H9 (cell line): ENCODE data around the gene SOX13. TPM values are rescaled to one million over a fixed set of nuclear protein-coding genes. Genes with fewer than 3 reads are reported as not detected.

Experiments
- DNase-seq: peaks from one replicate; pipeline ENCODE4 v3.0.0-alpha.2; 2017
- H2AFZ ChIP-seq: one replicate; pipeline ENCODE4 v1.6.1; 2013; ENCODE audit warnings: mild to moderate bottlenecking, low read length, control low read depth, moderate library complexity
- H2AK5ac ChIP-seq: 2 replicates; pipeline ENCODE4 v1.6.1; 2013; ENCODE audit warnings: low read length, control low read depth, mixed read lengths; ENCODE audit not compliant: insufficient read length
- H2BK120ac ChIP-seq: one replicate; pipeline ENCODE4 v1.6.1; 2013; ENCODE audit warnings: low read depth, mild to moderate bottlenecking, low read length, control low read depth, inconsistent platforms; ENCODE audit not compliant: poor library complexity, severe bottlenecking
- H2BK12ac ChIP-seq: 2 replicates; pipeline ENCODE4 v1.6.1; 2013; ENCODE audit warnings: low read length, control low read depth, mixed read lengths, low read depth; ENCODE audit not compliant: insufficient read length
- H2BK15ac ChIP-seq: 2 replicates; pipeline ENCODE4 v1.6.1; 2013; ENCODE audit warnings: low read depth, low read length, control low read depth
- H2BK20ac ChIP-seq: one replicate; pipeline ENCODE4 v1.6.1; 2013; ENCODE audit warnings: low read depth, mild to moderate bottlenecking, low read length, control low read depth, inconsistent platforms; ENCODE audit not compliant: poor library complexity, severe bottlenecking
- H2BK5ac ChIP-seq: 2 replicates; pipeline ENCODE4 v1.6.1; 2013; ENCODE audit warnings: low read length, control low read depth, mixed read lengths; ENCODE audit not compliant: insufficient read length
- H3K14ac ChIP-seq: 2 replicates; pipeline ENCODE4 v1.6.1; 2013; ENCODE audit warnings: low read length, control low read depth; ENCODE audit not compliant: insufficient read depth
- H3K18ac ChIP-seq: 2 replicates; pipeline ENCODE4 v1.6.1; 2013; ENCODE audit warnings: low read depth, mild to moderate bottlenecking, mixed read lengths, low read length, control low read depth; ENCODE audit not compliant: insufficient read length
- H3K23ac ChIP-seq: 2 replicates; pipeline ENCODE4 v1.6.1; 2013; ENCODE audit warnings: low read length, control low read depth, mixed read lengths, low read depth; ENCODE audit not compliant: insufficient read length
- H3K23me2 ChIP-seq: 2 replicates; pipeline ENCODE4 v1.6.1; 2013; ENCODE audit warnings: low read depth, mild to moderate bottlenecking, mixed read lengths, low read length, control low read depth; ENCODE audit not compliant: insufficient read length, poor library complexity, severe bottlenecking
- H3K27ac ChIP-seq: 2 replicates; pipeline ENCODE4 v1.5.1; 2013; ENCODE audit warnings: low read length, control low read depth, mixed read lengths, low read depth; ENCODE audit not compliant: insufficient read length
- H3K27me3 ChIP-seq: 2 replicates; pipeline ENCODE4 v1.6.1; 2013; ENCODE audit warnings: low read length, control low read depth, inconsistent platforms; ENCODE audit not compliant: insufficient read depth
- H3K4ac ChIP-seq: 2 replicates; pipeline ENCODE4 v1.6.1; 2013; ENCODE audit warnings: low read depth, mild to moderate bottlenecking, control low read depth, inconsistent platforms, low read length, moderate library complexity
- H3K4me1 ChIP-seq: 2 replicates; pipeline ENCODE4 v1.6.1; 2013; ENCODE audit warnings: low read length, control low read depth, inconsistent platforms; ENCODE audit not compliant: insufficient read depth
- H3K4me2 ChIP-seq: 2 replicates; pipeline ENCODE4 v1.6.1; 2013; ENCODE audit warnings: low read length, control low read depth, mixed read lengths; ENCODE audit not compliant: insufficient read length, insufficient read depth
- H3K56ac ChIP-seq: 2 replicates; pipeline ENCODE4 v1.6.1; 2013; ENCODE audit warnings: low read depth, mild to moderate bottlenecking, mixed read lengths, low read length, control low read depth; ENCODE audit not compliant: insufficient read length
- H3K79me1 ChIP-seq: 2 replicates; pipeline ENCODE4 v1.6.1; 2013; ENCODE audit warnings: low read depth, mild to moderate bottlenecking, moderate library complexity, low read length, control low read depth, inconsistent platforms; ENCODE audit not compliant: insufficient read depth, poor library complexity, severe bottlenecking
- H3K79me2 ChIP-seq: 2 replicates; pipeline ENCODE4 v1.6.1; 2013; ENCODE audit warnings: low read length, control low read depth, inconsistent platforms; ENCODE audit not compliant: insufficient read depth
- H3K9ac ChIP-seq: 2 replicates; pipeline ENCODE4 v1.6.1; 2013; ENCODE audit warnings: low read length, control low read depth, mixed read lengths; ENCODE audit not compliant: insufficient read length; ENCODE audit errors: extremely low read depth
- H3K9me3 ChIP-seq: one replicate; pipeline ENCODE4 v1.6.1; 2013; ENCODE audit warnings: low read depth, low read length, inconsistent platforms; ENCODE audit not compliant: control insufficient read depth
- H3T11ph ChIP-seq: one replicate; pipeline ENCODE4 v1.6.1; 2013; ENCODE audit warnings: mild to moderate bottlenecking, low read length, control low read depth, inconsistent platforms
- H4K20me1 ChIP-seq: one replicate; pipeline ENCODE4 v1.6.1; 2013; ENCODE audit not compliant: control insufficient read depth, insufficient read length, insufficient read depth
- H4K5ac ChIP-seq: 2 replicates; pipeline ENCODE4 v1.6.1; 2013; ENCODE audit warnings: low read depth, mild to moderate bottlenecking, mixed read lengths, low read length, control low read depth; ENCODE audit not compliant: insufficient read length
- H4K8ac ChIP-seq: replicated peaks from 2 replicates; pipeline ENCODE4 v1.6.1; 2013; ENCODE audit warnings: low read length, control low read depth, mixed read lengths, low read depth; ENCODE audit not compliant: insufficient read length
- H4K91ac ChIP-seq: 2 replicates; pipeline ENCODE4 v1.6.1; 2013; ENCODE audit warnings: low read depth, mild to moderate bottlenecking, moderate library complexity, mixed read lengths, low read length, control low read depth; ENCODE audit not compliant: insufficient read length
- H3K27ac Mint-ChIP-seq, 3 experiments: 2 replicates in 2 of 3; 3 replicates in 1 of 3; pipeline ENCODE4 v1.8.0; 2020 to 2021; ENCODE audit warnings: mixed read lengths in 3 of 3, mild to moderate bottlenecking in 1 of 3, moderate library complexity in 1 of 3
- H3K27me3 Mint-ChIP-seq: 2 replicates; pipeline ENCODE4 v1.8.0; 2021; ENCODE audit warnings: low read depth, mild to moderate bottlenecking, moderate library complexity, mixed read lengths
- H3K36me3 Mint-ChIP-seq, 3 experiments: 2 replicates in 2 of 3; 3 replicates in 1 of 3; pipeline ENCODE4 v1.8.0; 2020 to 2021; ENCODE audit warnings: low read depth in 3 of 3, mixed read lengths in 3 of 3; ENCODE audit not compliant: insufficient read depth in 1 of 3
- H3K4me1 Mint-ChIP-seq, 2 experiments: 2 replicates each; pipeline ENCODE4 v1.8.0; 2020; ENCODE audit warnings: mixed read lengths in 2 of 2
- H3K4me3 Mint-ChIP-seq, 2 experiments: 2 replicates in 1 of 2; 3 replicates in 1 of 2; pipeline ENCODE4 v1.8.0; 2020 to 2021; ENCODE audit warnings: mild to moderate bottlenecking in 2 of 2, mixed read lengths in 2 of 2, moderate library complexity in 1 of 2
- H3K9me3 Mint-ChIP-seq, 2 experiments: 2 replicates in 1 of 2; 3 replicates in 1 of 2; pipeline ENCODE4 v1.8.0; 2020; ENCODE audit warnings: mild to moderate bottlenecking in 2 of 2, mixed read lengths in 2 of 2, moderate library complexity in 1 of 2
- whole genome bisulfite sequencing: extraction: QIAGEN DNeasy Blood & Tissue Kit; methylation state at CpG from one replicate; pipeline ENCODE4 v1.1.7; 2013; ENCODE audit warnings: missing lambda C conversion rate, low lambda C conversion rate, mixed read lengths; ENCODE audit not compliant: insufficient read length; ENCODE audit errors: extremely low coverage; 5-methylcytosine and 5-hydroxymethylcytosine counted together
- total RNA-seq: library from RNA; stranded (reverse); gene quantifications from 2 replicates; pipeline ENCODE4 v1.2.1, GENCODE V29; 2021
- TF ChIP-seq, protein P1 (sequence below): fragments of 200-600 bp; sonication (generic); conservative IDR thresholded peaks from 3 replicates; pipeline ENCODE4 v1.8.0; 2021; ENCODE audit warnings: antibody characterized with exemption, mild to moderate bottlenecking

Gene SOX13
- total RNA-seq, 1 experiment from 2014 or later = 120 TPM

DNA sequence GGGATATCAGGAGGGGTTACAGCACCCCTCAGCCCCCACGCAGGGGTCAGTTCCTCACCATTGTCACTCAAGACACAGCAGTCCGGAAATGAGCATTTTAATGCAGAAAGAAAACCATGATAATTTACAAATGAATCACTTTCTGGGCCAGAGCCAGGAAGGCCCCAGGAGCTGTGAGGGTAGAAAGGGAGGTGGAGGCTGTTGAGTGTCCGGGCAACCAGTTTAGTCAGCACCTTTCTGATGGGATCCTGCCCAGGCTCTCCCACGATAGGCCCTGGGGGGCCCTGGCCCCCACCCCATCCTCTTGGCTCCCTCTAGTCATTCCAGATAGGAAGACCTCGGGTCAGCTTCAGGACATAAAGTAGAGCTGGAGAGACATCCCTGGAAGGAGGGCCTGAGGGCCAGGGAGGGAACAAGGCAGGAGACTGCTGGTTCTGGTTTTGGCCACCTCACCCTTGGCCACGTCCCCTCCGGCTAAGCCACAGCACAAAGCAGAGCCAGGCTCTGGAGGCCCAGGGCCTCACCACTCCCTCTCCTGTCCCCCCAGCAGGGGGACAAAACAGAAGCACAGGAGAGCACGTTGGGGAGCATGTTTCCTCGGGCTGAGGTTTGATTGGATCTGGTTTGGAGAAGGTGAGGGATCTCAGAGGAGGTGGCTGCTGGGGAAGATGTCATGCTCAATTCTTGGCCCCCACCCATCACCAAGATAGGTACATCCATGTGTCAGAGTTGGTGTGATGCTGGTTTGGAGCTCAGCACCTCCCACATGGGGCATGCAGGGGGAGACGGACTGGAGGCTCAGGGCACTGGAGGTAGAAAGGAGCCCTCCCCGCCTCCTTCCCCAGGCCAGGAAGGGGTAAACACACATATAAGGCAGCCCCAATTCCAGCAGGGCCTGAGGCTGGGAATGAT lies 58.3 kb downstream of the SOX13 start:
- Histone ChIP-seq H3K9ac (no peak overlapping the region), H2BK15ac (no peak overlapping the region), H3K4me2 (no peak overlapping the region), H2BK12ac (no peak overlapping the region), H2BK20ac (no peak overlapping the region), H3K4me1 (no peaks in the 10 kb centered on the region; the same call in 1 of the 2 replicates), H4K91ac (no peak overlapping the region), H3K9me3 (no peaks in the 10 kb centered on the region), H3K4ac (no peak overlapping the region), H3K27ac (no peak overlapping the region), H4K8ac (no peak overlapping the region), H3K18ac (no peak overlapping the region), H4K5ac (no peak overlapping the region), H2BK120ac (no peak overlapping the region), H3K14ac (no peak overlapping the region; the same call in 1 of the 2 replicates), H3K27me3 (no peaks in the 10 kb centered on the region), H3K79me1 (no peaks in the 10 kb centered on the region), H2AK5ac (no peak overlapping the region), H3T11ph (no peak overlapping the region), H3K56ac (no peak overlapping the region), H3K23ac (no peak overlapping the region), H3K23me2 (peaks cover 4% of the 10 kb centered on the region), H3K79me2 (no peaks in the 10 kb centered on the region), H2BK5ac (no peak overlapping the region), H2AFZ (no peak overlapping the region), H4K20me1 (no peaks in the 10 kb centered on the region)
- no peak for DNase-seq
- peak overlapping the region in 2 of 3 experiments; percentile 33 to 77; a peak in 1 of 7 replicates for H3K27ac Mint-ChIP-seq
- H3K27me3 Mint-ChIP-seq = no peaks in the 10 kb centered on the region; the same call in 1 of the 2 replicates
- H3K9me3 Mint-ChIP-seq = no peaks in the 10 kb centered on the region; a peak in 1 of 5 replicates
- H3K4me1 Mint-ChIP-seq = peaks cover 35 to 40% of the 10 kb centered on the region in 2 experiments
- peaks cover 0 to 49% (median 13%) of the 10 kb centered on the region in 3 experiments; a peak in 5 of 7 replicates for H3K36me3 Mint-ChIP-seq
- no peak overlapping the region for H3K4me3 Mint-ChIP-seq
- TF ChIP-seq, protein P1, sequence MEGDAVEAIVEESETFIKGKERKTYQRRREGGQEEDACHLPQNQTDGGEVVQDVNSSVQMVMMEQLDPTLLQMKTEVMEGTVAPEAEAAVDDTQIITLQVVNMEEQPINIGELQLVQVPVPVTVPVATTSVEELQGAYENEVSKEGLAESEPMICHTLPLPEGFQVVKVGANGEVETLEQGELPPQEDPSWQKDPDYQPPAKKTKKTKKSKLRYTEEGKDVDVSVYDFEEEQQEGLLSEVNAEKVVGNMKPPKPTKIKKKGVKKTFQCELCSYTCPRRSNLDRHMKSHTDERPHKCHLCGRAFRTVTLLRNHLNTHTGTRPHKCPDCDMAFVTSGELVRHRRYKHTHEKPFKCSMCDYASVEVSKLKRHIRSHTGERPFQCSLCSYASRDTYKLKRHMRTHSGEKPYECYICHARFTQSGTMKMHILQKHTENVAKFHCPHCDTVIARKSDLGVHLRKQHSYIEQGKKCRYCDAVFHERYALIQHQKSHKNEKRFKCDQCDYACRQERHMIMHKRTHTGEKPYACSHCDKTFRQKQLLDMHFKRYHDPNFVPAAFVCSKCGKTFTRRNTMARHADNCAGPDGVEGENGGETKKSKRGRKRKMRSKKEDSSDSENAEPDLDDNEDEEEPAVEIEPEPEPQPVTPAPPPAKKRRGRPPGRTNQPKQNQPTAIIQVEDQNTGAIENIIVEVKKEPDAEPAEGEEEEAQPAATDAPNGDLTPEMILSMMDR = 0 out of 3 replicates have a peak, but pooled peaks have one; percentile 28
- WGBS = no CpG with 5 or more reads among the region's 11 CpGs
